ENCODE results near the gene ZNF217. TPM values are rescaled to one million over a fixed set of nuclear protein-coding genes. Genes with fewer than 3 reads are reported as not detected.
A peak's percentile ranks its signal among the peaks of the same experiment; 100 is the strongest.
"Not testable (repeated sequence)": the region's sequence is repeated elsewhere in the genome, so short reads cannot be mapped to it uniquely, and the experiment has no call there.

Gene ZNF217
- total RNA-seq (10 to 100 TPM; 57.6 to 92.4 (median 87.5) TPM), total RNA-seq (55.1 to 234 (median 175) reads per million in 29 experiments)
- total RNA-seq (2013) = 82.4 TPM

DNA sequence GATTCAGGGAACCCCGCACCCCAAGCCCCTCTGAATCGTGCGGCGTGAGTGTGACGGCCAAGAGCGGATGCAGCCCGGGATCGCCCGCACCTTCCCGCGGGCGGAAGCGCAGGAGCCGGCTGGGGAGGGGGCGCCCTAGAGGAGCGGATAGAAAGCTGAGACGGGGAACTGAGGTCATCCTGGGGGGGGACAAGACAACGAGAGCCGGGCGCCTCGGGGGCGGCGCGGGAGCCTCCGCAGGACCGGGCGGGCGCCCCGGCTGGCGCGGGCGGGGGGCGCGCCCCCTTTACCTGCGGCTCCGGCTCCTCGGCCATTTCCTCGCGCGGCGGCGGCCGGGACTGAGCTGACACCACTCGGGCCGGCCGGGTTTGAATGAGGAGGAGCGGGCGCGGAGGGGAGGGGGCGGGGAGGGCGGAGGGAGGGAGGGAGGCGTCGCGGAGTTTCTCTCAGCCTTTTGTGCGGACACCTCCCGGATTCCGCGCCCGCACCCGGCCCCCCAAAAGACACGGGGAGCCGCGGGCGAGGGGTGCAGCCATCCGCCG lies at the start of gene ZNF217:
Gene ZNF217, minus strand, starts transcription at position 374 of the 542 bp plus-strand sequence. CDS start 11,013 bp downstream, outside the sequence.
- peak; percentile 34 to 45 (median 41) for ATAC-seq (replicated peaks in 1 of 4)
- POLR2A ChIA-PET = interaction anchor here in 1 of 2 donors (0.8 kb wide), 1 partner anchor 16 kb away, joined by 3 read pairs; no protein-coding TSS in a partner anchor
- H3K36me3 Mint-ChIP-seq = not testable (repeated sequence)

DNA sequence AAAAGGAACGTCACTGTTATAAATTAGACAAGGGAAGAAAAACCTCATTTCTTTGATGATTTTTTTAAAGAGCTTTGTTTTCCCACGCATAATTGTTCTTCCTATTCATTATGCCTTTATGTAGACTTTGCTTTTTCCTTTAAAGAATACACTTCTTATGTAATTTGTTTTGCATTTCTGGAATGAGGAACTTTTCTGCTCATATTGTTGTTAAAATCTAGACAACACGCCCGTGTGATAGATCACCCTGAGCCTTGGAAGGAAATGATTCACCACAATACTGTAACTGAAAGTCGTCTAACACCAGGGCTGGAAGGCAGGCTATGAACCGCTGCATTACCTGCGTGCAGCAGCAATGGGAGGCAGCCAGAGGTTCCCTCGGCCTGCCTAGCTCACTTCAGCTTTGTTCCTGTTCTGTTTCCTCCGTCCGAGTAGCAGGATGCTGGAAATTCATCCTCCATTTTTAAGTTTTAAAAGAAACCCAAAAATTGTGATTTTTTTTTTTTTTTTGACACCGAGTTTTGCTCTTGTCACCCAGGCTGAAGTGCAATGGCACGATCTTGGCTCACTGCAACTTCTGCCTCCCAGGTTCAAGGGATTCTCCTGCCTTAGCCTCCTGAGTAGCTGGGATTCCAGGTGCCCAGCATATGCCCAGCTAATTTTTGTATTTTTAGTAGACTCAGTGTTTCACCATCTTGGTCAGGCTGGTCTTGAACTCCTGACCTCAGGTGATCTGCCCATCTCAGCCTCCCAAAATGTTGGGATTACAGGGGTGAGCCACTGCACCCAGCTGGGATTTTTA lies 49.6 kb upstream of the ZNF217 start:
- H3K4me1 Mint-ChIP-seq = peaks cover 49 to 60% (median 49%) of the 10 kb centered on the region in 3 donors
- ChIA-PET POLR2A (interaction anchor here (0.5 to 1.8 kb wide), 11 partner anchors 9 to 1497 kb away, joined by 3 to 10 read pairs (median 6); no protein-coding TSS in a partner anchor), CTCF (interaction anchor here (0.6 to 1.6 kb wide), 11 partner anchors 8 to 301 kb away, joined by 3 to 5 read pairs (median 4); no protein-coding TSS in a partner anchor)
- no peaks in the 10 kb centered on the region for H3K27me3 Mint-ChIP-seq
- WGBS (ENCODE audit: insufficient coverage) = 2% methylated on average over 10 of the region's 12 CpGs
- H3K27ac ChIP-seq (ENCODE audit: low read length) = peak overlapping the region; percentile 85
- peak; percentile 97 to 99 (median 98) for ATAC-seq (replicated peaks in 1 of 4)
- no peaks in the 10 kb centered on the region for H3K9me3 Mint-ChIP-seq
- H3K36me3 ChIP-seq (ENCODE audit: control insufficient read depth in 2 of 2, extremely low read depth in 1 of 2, insufficient read depth in 1 of 2, low read length in 1 of 2) = no peaks in the 10 kb centered on the region
- no peaks in the 10 kb centered on the region for H3K27me3 ChIP-seq (replicated peaks in 1 of 2; ENCODE audit: control insufficient read depth in 2 of 2, extremely low read depth in 1 of 2, insufficient read depth in 2 of 2, low read length in 1 of 2)
- H3K9me3 ChIP-seq = no peaks in the 10 kb centered on the region
- peak; percentile 35 to 84 (median 62) for DNase-seq
- H3K36me3 Mint-ChIP-seq = no peaks in the 10 kb centered on the region
- peak overlapping the region; percentile 97 to 99 for H3K27ac Mint-ChIP-seq
- peaks cover 13 to 38% of the 10 kb centered on the region in 2 experiments for H3K4me1 ChIP-seq (ENCODE audit: control insufficient read depth in 1 of 2, extremely low read depth in 1 of 2, insufficient read depth in 2 of 2, low read length in 2 of 2)
- peak overlapping the region; percentile 72 to 83 (median 81) for H3K4me3 Mint-ChIP-seq
- H3K4me3 ChIP-seq (ENCODE audit: control insufficient read depth in 1 of 2, extremely low read depth in 1 of 2, low read length in 1 of 2) = peak overlapping the region; percentile 20 to 25

More for the DNA sequence above, at the start of gene ZNF217:
- H3K27me3 ChIP-seq (replicated peaks in 1 of 2; ENCODE audit: control insufficient read depth in 2 of 2, extremely low read depth in 1 of 2, insufficient read depth in 2 of 2, low read length in 1 of 2); H3K36me3 ChIP-seq (ENCODE audit: control insufficient read depth in 2 of 2, extremely low read depth in 1 of 2, insufficient read depth in 1 of 2, low read length in 1 of 2); H3K27me3 Mint-ChIP-seq; CTCF ChIA-PET; H3K9me3 Mint-ChIP-seq; H3K9me3 ChIP-seq: not testable (repeated sequence)
- peak within 1 kb of the TSS; percentile 92 for H3K27ac ChIP-seq (ENCODE audit: low read length)
- H3K4me3 Mint-ChIP-seq = peak within 1 kb of the TSS; percentile 90 to 97 (median 95)
- H3K4me1 Mint-ChIP-seq = peaks cover 52 to 70% (median 58%) of the 10 kb centered on the region in 3 donors
- WGBS (ENCODE audit: insufficient coverage) = 0% methylated on average over 15 of the region's 66 CpGs
- DNase-seq = peak; percentile 44 to 74 (median 60)
- H3K27ac Mint-ChIP-seq = peak within 1 kb of the TSS; percentile 95 to 97
- H3K4me3 ChIP-seq (ENCODE audit: control insufficient read depth in 1 of 2, extremely low read depth in 1 of 2, low read length in 1 of 2) = peak within 1 kb of the TSS; percentile 79 to 91
- H3K4me1 ChIP-seq (ENCODE audit: control insufficient read depth in 1 of 2, extremely low read depth in 1 of 2, insufficient read depth in 2 of 2, low read length in 2 of 2) = peaks cover 12 to 25% of the 10 kb centered on the region in 2 experiments

DNA sequence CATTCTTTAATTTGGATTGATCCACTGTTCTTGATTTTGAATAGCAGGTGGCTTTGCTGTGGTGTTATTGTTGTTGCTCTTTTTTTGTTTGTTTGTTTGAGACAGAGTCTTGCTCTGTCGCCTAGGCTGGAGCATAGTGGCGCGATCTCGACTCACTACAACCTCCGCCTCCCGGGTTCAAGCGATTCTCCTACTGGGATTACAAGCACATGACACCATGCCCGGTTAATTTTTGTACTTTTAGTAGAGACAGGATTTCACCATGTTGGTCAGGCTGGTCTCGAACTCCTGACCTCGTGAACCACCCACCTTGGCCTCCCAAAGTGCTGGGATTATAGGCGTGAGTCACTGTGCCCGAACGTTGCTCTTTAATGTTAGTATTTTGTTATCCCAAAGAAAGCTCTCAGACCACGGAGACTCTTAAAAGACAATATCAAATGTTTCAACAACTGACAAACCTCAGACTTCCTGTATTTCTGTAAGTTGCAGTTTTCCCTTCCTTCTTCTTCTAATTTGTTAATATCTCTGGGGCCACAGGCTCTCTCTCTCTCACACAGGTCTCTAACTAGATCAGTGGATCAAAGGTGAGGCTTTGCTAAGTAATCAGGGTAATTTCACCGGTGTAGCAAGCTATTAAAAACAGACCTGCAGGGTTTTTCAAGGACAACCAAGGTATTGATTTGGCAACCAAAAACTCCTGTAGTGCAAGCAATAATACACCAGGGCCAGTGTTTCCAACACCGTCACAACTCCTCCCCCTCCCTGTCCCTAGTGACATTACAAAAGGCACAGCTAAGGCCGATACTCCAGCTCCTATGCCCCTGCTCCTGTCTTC lies 48.8 kb upstream of the ZNF217 start:
- Histone ChIP-seq H3K4me1 (ENCODE audit: control insufficient read depth in 1 of 2, extremely low read depth in 1 of 2, insufficient read depth in 2 of 2, low read length in 2 of 2) (peaks cover 13 to 38% of the 10 kb centered on the region in 2 experiments), H3K9me3 (no peaks in the 10 kb centered on the region), H3K4me3 (ENCODE audit: control insufficient read depth in 1 of 2, extremely low read depth in 1 of 2, low read length in 1 of 2) (peak overlapping the region; percentile 20 to 25), H3K36me3 (ENCODE audit: control insufficient read depth in 2 of 2, extremely low read depth in 1 of 2, insufficient read depth in 1 of 2, low read length in 1 of 2) (no peaks in the 10 kb centered on the region), H3K27me3 (replicated peaks in 1 of 2; ENCODE audit: control insufficient read depth in 2 of 2, extremely low read depth in 1 of 2, insufficient read depth in 2 of 2, low read length in 1 of 2) (no peaks in the 10 kb centered on the region), H3K27ac (ENCODE audit: low read length) (peak overlapping the region; percentile 85)
- H3K27me3 Mint-ChIP-seq = no peaks in the 10 kb centered on the region
- ChIA-PET CTCF (interaction anchor here (0.6 to 1.6 kb wide), 10 partner anchors 10 to 302 kb away, joined by 3 to 5 read pairs (median 4); no protein-coding TSS in a partner anchor), POLR2A (interaction anchor here (0.5 to 1.8 kb wide), 10 partner anchors 10 to 1496 kb away, joined by 3 to 10 read pairs (median 6); no protein-coding TSS in a partner anchor)
- H3K36me3 Mint-ChIP-seq = no peaks in the 10 kb centered on the region
- H3K27ac Mint-ChIP-seq = peak overlapping the region; percentile 97 to 99
- H3K9me3 Mint-ChIP-seq = no peaks in the 10 kb centered on the region
- H3K4me3 Mint-ChIP-seq = peak overlapping the region; percentile 72 to 83 (median 81)
- peak in 25 of 35 experiments; percentile 3 to 71 (median 29) for DNase-seq
- peak; percentile 63 to 77 (median 68) for ATAC-seq (replicated peaks in 1 of 4)
- H3K4me1 Mint-ChIP-seq = peaks cover 49 to 66% (median 51%) of the 10 kb centered on the region in 3 donors
- WGBS (ENCODE audit: insufficient coverage) = 22% methylated on average over 5 of the region's 17 CpGs

DNA sequence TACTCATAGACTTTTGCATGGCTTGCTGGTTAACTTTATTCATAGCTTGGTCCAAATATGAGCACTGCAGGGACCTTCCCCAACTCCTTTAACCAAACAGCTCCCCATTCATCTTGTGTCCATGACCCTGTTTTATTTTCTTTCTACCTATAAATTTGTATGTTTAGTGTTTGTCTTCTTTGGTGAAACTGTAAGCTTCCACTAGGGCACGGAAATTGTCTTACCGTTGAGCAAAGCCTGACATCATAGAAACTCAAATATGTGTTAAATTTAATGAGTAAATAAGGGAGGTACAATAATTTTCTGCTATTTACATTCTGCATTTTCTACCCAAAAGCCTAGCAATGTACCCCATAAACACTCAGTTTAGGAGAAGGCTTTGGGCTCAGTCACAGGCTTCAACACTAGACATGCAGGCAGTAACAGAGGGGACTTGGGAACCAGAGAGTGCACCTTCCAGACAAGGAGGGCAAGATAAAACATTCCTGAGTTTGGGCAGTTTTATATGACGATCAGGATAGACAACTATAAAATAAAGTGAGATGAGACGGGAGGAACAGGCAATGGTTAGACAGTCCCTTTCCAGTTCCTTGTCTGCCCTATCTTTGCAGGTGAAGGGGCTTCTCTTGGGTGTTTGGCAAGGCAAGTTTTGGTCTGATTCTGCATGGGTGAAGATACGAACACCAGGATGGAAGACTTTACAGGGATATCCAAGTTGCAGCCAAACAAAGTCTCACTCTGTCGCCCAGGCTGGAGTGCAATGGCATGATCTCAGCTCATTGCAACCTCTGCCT lies 46.2 kb upstream of the ZNF217 start:
- peaks cover 55 to 76% (median 57%) of the 10 kb centered on the region in 3 donors for H3K4me1 Mint-ChIP-seq
- H3K4me3 ChIP-seq (ENCODE audit: control insufficient read depth in 1 of 2, extremely low read depth in 1 of 2, low read length in 1 of 2) = no peak overlapping the region
- no peaks in the 10 kb centered on the region for H3K27me3 ChIP-seq (replicated peaks in 1 of 2; ENCODE audit: control insufficient read depth in 2 of 2, extremely low read depth in 1 of 2, insufficient read depth in 2 of 2, low read length in 1 of 2)
- no peak overlapping the region for H3K27ac ChIP-seq (ENCODE audit: low read length)
- H3K4me1 ChIP-seq (ENCODE audit: control insufficient read depth in 1 of 2, extremely low read depth in 1 of 2, insufficient read depth in 2 of 2, low read length in 2 of 2) = peaks cover 15 to 48% of the 10 kb centered on the region in 2 experiments
- no peaks in the 10 kb centered on the region for H3K9me3 Mint-ChIP-seq
- peak overlapping the region; percentile 31 to 51 for H3K27ac Mint-ChIP-seq
- WGBS (ENCODE audit: insufficient coverage) = 100% methylated on average over 1 of the region's 6 CpGs
- DNase-seq (no peak), ATAC-seq (replicated peaks in 1 of 4) (no peak)
- no peaks in the 10 kb centered on the region for H3K36me3 ChIP-seq (ENCODE audit: control insufficient read depth in 2 of 2, extremely low read depth in 1 of 2, insufficient read depth in 1 of 2, low read length in 1 of 2)
- ChIA-PET CTCF (interaction anchor here in 1 of 2 donors (0.6 kb wide), 1 partner anchor 14 kb away, joined by 5 read pairs; no protein-coding TSS in a partner anchor), POLR2A (interaction anchor here in 1 of 2 donors (1.4 kb wide), 1 partner anchor 27 kb away, joined by 5 read pairs; no protein-coding TSS in a partner anchor)
- H3K36me3 Mint-ChIP-seq = no peaks in the 10 kb centered on the region
- H3K4me3 Mint-ChIP-seq = no peak overlapping the region
- no peaks in the 10 kb centered on the region for H3K9me3 ChIP-seq
- no peaks in the 10 kb centered on the region for H3K27me3 Mint-ChIP-seq

DNA sequence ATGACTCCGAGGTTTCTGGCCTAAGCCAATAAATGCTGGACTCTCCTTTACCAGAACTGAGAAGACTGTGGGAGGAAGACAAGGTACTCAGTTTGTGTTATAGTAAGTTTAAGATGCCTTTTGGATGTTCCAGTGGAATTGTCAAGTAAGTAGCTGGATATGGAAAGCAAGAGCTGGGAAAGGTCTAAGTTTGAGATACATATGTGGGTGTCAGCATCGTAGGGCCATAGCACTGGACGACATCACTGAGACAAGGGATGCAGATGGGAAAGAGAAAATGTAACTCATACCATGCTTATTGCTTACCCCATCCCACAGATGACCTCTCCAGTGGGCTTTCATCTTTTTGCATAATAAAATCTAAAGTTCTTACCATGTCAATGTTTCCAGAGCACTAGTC lies 45.5 kb upstream of the ZNF217 start:
- Mint-ChIP-seq H3K9me3 (no peaks in the 10 kb centered on the region), H3K27ac (peak overlapping the region in 1 of 2 donors; percentile 31), H3K27me3 (no peaks in the 10 kb centered on the region), H3K4me3 (no peak overlapping the region), H3K4me1 (peaks cover 54 to 72% (median 56%) of the 10 kb centered on the region in 3 donors), H3K36me3 (no peaks in the 10 kb centered on the region)
- 100% methylated on average over 1 of the region's 3 CpGs for WGBS (ENCODE audit: insufficient coverage)
- ATAC-seq (replicated peaks in 1 of 4) (no peak), DNase-seq (no peak)
- Histone ChIP-seq H3K4me1 (ENCODE audit: control insufficient read depth in 1 of 2, extremely low read depth in 1 of 2, insufficient read depth in 2 of 2, low read length in 2 of 2) (peaks cover 15 to 42% of the 10 kb centered on the region in 2 experiments), H3K4me3 (ENCODE audit: control insufficient read depth in 1 of 2, extremely low read depth in 1 of 2, low read length in 1 of 2) (no peak overlapping the region), H3K9me3 (no peaks in the 10 kb centered on the region), H3K27me3 (replicated peaks in 1 of 2; ENCODE audit: control insufficient read depth in 2 of 2, extremely low read depth in 1 of 2, insufficient read depth in 2 of 2, low read length in 1 of 2) (no peaks in the 10 kb centered on the region), H3K36me3 (ENCODE audit: control insufficient read depth in 2 of 2, extremely low read depth in 1 of 2, insufficient read depth in 1 of 2, low read length in 1 of 2) (no peaks in the 10 kb centered on the region), H3K27ac (ENCODE audit: low read length) (no peak overlapping the region)
- CTCF ChIA-PET = interaction anchor here in 1 of 2 donors (0.6 kb wide), 1 partner anchor 14 kb away, joined by 5 read pairs; no protein-coding TSS in a partner anchor
- POLR2A ChIA-PET = interaction anchor here in 1 of 2 donors (1.4 kb wide), 1 partner anchor 26 kb away, joined by 5 read pairs; no protein-coding TSS in a partner anchor
